ENCODE data around the gene RBFOX1. TPM values are rescaled to one million over a fixed set of nuclear protein-coding genes. Genes with fewer than 3 reads are reported as not detected.

Gene RBFOX1
- total RNA-seq, 4 donors from 2014 or later = 0.12 to 0.54 TPM; not detected in 2

DNA sequence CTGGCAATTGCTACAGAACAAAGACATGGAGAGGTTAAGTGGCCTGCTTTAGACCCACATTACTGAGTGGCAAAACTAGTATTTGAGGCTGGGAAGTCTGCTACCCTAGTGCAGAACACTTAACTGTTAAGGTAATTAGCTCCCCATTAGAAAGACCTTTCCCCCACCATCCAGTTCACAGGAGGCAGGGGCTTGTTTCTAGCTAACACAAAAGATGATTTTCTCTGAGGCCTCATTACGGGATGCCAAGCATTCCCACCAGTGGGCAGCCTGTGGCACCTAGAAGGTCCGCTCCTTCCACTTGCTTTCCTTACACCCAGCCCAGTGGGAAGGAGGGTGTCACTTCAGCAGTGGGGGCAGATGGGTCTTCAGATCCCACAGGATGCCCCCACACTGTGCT is 99.1 kb downstream of the RBFOX1 start:
- no peak for TF ChIP-seq POLR2AphosphoS5 (IDR thresholded peaks at IDR 0.05)
- no peak for TF ChIP-seq POLR2A (IDR thresholded peaks at IDR 0.05)
- TF ChIP-seq, protein P1, sequence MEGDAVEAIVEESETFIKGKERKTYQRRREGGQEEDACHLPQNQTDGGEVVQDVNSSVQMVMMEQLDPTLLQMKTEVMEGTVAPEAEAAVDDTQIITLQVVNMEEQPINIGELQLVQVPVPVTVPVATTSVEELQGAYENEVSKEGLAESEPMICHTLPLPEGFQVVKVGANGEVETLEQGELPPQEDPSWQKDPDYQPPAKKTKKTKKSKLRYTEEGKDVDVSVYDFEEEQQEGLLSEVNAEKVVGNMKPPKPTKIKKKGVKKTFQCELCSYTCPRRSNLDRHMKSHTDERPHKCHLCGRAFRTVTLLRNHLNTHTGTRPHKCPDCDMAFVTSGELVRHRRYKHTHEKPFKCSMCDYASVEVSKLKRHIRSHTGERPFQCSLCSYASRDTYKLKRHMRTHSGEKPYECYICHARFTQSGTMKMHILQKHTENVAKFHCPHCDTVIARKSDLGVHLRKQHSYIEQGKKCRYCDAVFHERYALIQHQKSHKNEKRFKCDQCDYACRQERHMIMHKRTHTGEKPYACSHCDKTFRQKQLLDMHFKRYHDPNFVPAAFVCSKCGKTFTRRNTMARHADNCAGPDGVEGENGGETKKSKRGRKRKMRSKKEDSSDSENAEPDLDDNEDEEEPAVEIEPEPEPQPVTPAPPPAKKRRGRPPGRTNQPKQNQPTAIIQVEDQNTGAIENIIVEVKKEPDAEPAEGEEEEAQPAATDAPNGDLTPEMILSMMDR (IDR thresholded peaks at IDR 0.05) = no peak
- no peak for TF ChIP-seq EP300 (IDR thresholded peaks at IDR 0.05)
- Histone ChIP-seq H3K4me3 (no peak overlapping the region), H3K9me3 (no peaks in the 10 kb centered on the region), H3K4me1 (no peaks in the 10 kb centered on the region), H3K27me3 (peaks cover 4% of the 10 kb centered on the region), H3K27ac (no peak overlapping the region), H3K36me3 (no peaks in the 10 kb centered on the region)
- WGBS, 2 donors (ENCODE audit: low coverage in 1 of 2) = 94% methylated on average over 2 of the region's 2 CpGs; no CpG with 5 or more reads in 1 of the 2 donors
- ATAC-seq = no peak

DNA sequence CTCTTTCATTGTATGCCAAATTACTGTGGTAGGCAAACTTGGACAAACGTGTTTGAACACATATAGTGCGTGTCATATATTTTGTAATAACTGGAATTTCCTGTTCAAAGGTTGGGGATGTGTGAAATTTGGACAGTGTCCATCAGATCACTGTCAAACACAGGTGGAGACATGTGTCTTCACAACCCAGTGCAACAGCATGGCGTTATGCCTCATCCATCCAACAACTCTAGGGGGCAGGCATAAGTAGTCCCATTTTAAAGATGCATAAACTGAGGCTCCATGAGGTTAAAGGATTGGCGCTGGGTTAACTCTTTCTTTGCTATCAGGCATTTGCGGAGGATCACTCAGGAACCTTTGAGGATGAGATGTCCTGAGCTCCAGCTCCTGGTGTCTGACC is 103.7 kb downstream of the RBFOX1 start:
- no peak for ATAC-seq
- TF ChIP-seq EP300 (IDR thresholded peaks at IDR 0.05) (no peak), POLR2AphosphoS5 (IDR thresholded peaks at IDR 0.05) (no peak)
- 53 to 85% methylated on average over 2 to 4 of the region's 5 CpGs for WGBS, 2 donors (ENCODE audit: low coverage in 1 of 2)

DNA sequence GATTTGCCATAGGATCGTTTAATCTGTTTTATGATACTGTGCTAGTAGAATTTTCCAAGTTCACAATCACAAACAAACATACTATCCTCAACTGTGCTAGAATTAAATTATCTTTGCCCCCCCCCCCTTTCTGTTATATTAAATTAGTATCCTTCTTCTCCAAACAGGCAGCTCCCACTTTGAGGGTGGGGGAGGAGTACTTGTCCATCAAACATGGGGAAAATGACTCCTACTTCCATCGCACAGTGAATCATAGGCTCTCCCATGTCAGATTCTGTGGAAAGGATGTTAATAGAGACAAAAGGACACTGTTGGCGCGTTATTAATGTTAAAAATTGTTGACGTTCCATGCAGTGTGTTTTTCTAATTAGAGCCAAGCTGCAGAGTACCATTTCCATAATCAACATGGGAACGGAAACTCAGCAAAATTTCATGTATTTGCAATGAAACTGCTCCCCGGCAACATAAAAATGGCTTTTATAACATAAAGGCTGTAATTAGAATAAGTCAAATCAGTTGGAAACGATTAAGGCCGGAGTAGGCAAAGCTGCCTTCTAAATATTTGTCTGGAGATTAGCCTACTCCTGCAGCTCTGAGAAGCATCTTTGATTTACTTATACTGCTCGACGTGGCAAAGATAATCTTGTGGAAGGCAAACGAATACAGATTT is 104.6 kb downstream of the RBFOX1 start:
- Histone ChIP-seq H3K4me3 (no peak overlapping the region), H3K36me3 (no peaks in the 10 kb centered on the region), H3K4me1 (no peaks in the 10 kb centered on the region), H3K27ac (no peak overlapping the region), H3K9me3 (no peaks in the 10 kb centered on the region), H3K27me3 (peaks cover 6% of the 10 kb centered on the region)
- TF ChIP-seq EP300 (IDR thresholded peaks at IDR 0.05) (no peak), POLR2AphosphoS5 (IDR thresholded peaks at IDR 0.05) (no peak), POLR2A (IDR thresholded peaks at IDR 0.05) (no peak)
- TF ChIP-seq, protein P1 (IDR thresholded peaks at IDR 0.05) = no peak
- 51 to 56% methylated on average over 10 to 11 of the region's 12 CpGs for WGBS, 2 donors (ENCODE audit: low coverage in 1 of 2)
- ATAC-seq = no peak

More for the DNA sequence above, 103.7 kb downstream of the RBFOX1 start:
- no peaks in the 10 kb centered on the region for H3K9me3 ChIP-seq
- H3K4me1 ChIP-seq = no peaks in the 10 kb centered on the region
- no peak overlapping the region for H3K4me3 ChIP-seq
- H3K27ac ChIP-seq = no peak overlapping the region
- H3K27me3 ChIP-seq = no peaks in the 10 kb centered on the region
- H3K36me3 ChIP-seq = no peaks in the 10 kb centered on the region

DNA sequence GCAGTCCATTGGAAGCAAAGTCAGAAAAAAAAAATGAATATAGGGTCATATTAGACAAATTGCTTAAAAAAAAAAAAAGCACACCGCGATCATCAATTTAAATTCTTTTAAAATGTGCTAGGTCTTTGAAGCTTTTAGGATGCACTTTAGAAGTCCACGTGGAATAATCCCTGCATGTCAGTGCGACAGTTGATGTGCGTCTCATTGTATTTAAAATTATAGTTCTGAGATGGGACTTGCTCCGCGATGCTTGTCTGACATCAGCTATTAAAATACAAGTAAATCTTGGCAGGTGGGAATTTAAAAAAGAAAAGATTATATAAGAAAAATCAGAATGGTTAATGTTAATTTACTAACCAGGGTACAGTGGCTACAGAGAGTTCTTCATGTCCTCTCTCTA is 105.2 kb downstream of the RBFOX1 start:
- Histone ChIP-seq H3K9me3 (no peaks in the 10 kb centered on the region), H3K36me3 (no peaks in the 10 kb centered on the region), H3K4me1 (no peaks in the 10 kb centered on the region), H3K27ac (no peak overlapping the region), H3K4me3 (no peak overlapping the region), H3K27me3 (peaks cover 11% of the 10 kb centered on the region)
- 84% methylated on average over 7 of the region's 7 CpGs for whole genome bisulfite sequencing, 2 donors (ENCODE audit: low coverage in 1 of 2)
- no peak for ATAC-seq
- TF ChIP-seq, protein P1 (IDR thresholded peaks at IDR 0.05) = no peak
- TF ChIP-seq EP300 (IDR thresholded peaks at IDR 0.05) = no peak
- no peak for TF ChIP-seq POLR2A (IDR thresholded peaks at IDR 0.05)
- TF ChIP-seq POLR2AphosphoS5 (IDR thresholded peaks at IDR 0.05) = no peak

DNA sequence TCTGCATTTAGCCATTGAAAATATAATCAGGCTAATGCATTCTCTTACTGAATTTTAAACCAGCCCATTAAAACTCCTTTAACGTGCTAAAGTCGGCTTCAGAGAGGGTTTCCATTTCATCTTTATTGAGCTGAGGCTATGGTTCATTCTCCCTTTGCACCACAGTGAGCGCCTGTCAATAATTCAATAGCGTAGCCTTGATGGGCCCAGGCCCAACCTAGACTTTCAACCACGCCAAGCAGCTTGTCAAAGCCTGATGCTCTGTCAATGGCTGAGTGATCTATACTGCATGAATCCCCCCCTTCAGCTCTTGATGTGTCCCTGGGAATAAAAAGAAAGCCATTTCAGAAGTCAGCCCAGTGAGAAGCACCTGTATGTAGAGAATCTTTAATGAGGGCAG is 106.0 kb downstream of the RBFOX1 start:
- H3K4me3 ChIP-seq = no peak overlapping the region
- no peak overlapping the region for H3K27ac ChIP-seq
- no peaks in the 10 kb centered on the region for H3K36me3 ChIP-seq
- TF ChIP-seq POLR2AphosphoS5 (IDR thresholded peaks at IDR 0.05) (no peak), EP300 (IDR thresholded peaks at IDR 0.05) (no peak), POLR2A (IDR thresholded peaks at IDR 0.05) (no peak)
- TF ChIP-seq, protein P1 (IDR thresholded peaks at IDR 0.05) = no peak
- WGBS, 2 donors (ENCODE audit: low coverage in 1 of 2) = 77% methylated on average over 4 of the region's 5 CpGs; no CpG with 5 or more reads in 1 of the 2 donors
- H3K27me3 ChIP-seq = peaks cover 11% of the 10 kb centered on the region
- no peaks in the 10 kb centered on the region for H3K9me3 ChIP-seq
- no peak for ATAC-seq
- no peaks in the 10 kb centered on the region for H3K4me1 ChIP-seq
